ENCODE measurements around the gene DNMBP.

DNMBP gene

GRCh38 chr10:99850767-99851340 is 158.9 kb downstream of the DNMBP start:
- H3K27me3 ChIP-seq, result no peaks in the 10 kb centered on the region
- TF ChIP-seq CTCF (IDR thresholded peaks at IDR 0.05), result no peak
- no peak for DNase-seq
- intact Hi-C loops (cut with DNase I; ENCODE audit: low total_unique reads), result no loop called here
- peaks cover 0 to 7% (median 4%) of the 10 kb centered on the region in 4 donors for H3K4me1 ChIP-seq
- no peaks in the 10 kb centered on the region for H3K36me3 ChIP-seq
- no peak overlapping the region for H3K4me3 ChIP-seq
- no peak overlapping the region for H3K27ac ChIP-seq
- no peaks in the 10 kb centered on the region for H3K9me3 ChIP-seq

- Histone ChIP-seq H3K4me1 (peaks cover 0 to 7% (median 4%) of the 10 kb centered on the region in 4 donors), H3K9me3 (no peaks in the 10 kb centered on the region), H3K27ac (no peak overlapping the region), H3K4me3 (no peak overlapping the region), H3K27me3 (no peaks in the 10 kb centered on the region), H3K36me3 (no peaks in the 10 kb centered on the region)
- intact Hi-C loops (cut with DNase I; ENCODE audit: low total_unique reads), result no loop called here
- DNase-seq, result no peak
- no peak for TF ChIP-seq CTCF (IDR thresholded peaks at IDR 0.05)
Measured at GRCh38 chr10:99850021-99850766, 159.6 kb downstream of the DNMBP start.

GRCh38 chr10:99849536-99849935 is 160.2 kb downstream of the DNMBP start:
- Histone ChIP-seq H3K27me3 (no peaks in the 10 kb centered on the region), H3K36me3 (no peaks in the 10 kb centered on the region), H3K4me1 (peaks cover 0 to 7% (median 4%) of the 10 kb centered on the region in 4 donors), H3K27ac (no peak overlapping the region), H3K4me3 (no peak overlapping the region), H3K9me3 (no peaks in the 10 kb centered on the region)
- DNase-seq, result no peak
- no peak for TF ChIP-seq CTCF (IDR thresholded peaks at IDR 0.05)
- intact Hi-C loops (cut with DNase I; ENCODE audit: low total_unique reads), result no loop called here

- no peak for DNase-seq
- Histone ChIP-seq H3K27me3 (no peaks in the 10 kb centered on the region), H3K36me3 (no peaks in the 10 kb centered on the region), H3K9me3 (no peaks in the 10 kb centered on the region), H3K27ac (no peak overlapping the region), H3K4me3 (no peak overlapping the region), H3K4me1 (peaks cover 0 to 7% (median 4%) of the 10 kb centered on the region in 4 donors)
- no peak for TF ChIP-seq CTCF (IDR thresholded peaks at IDR 0.05)
- intact Hi-C loops (cut with DNase I; ENCODE audit: low total_unique reads), result no loop called here
Measured at GRCh38 chr10:99849057-99849456, 160.7 kb downstream of the DNMBP start.

- Histone ChIP-seq H3K4me3 (peak overlapping the region; percentile 27 to 38), H3K27ac (no peak overlapping the region), H3K27me3 (no peaks in the 10 kb centered on the region), H3K9me3 (no peaks in the 10 kb centered on the region), H3K36me3 (no peaks in the 10 kb centered on the region), H3K4me1 (peaks cover 0 to 7% (median 4%) of the 10 kb centered on the region in 4 donors)
- intact Hi-C loops (cut with DNase I; ENCODE audit: low total_unique reads), result loop anchor here (2.0 kb wide), 1 partner anchor 201 kb away; no protein-coding TSS in a partner anchor
- DNase-seq, result peak; percentile 84 to 87
- TF ChIP-seq CTCF (IDR thresholded peaks at IDR 0.05), result peak; percentile 89 to 95
Measured at GRCh38 chr10:99845837-99846382, 163.8 kb downstream of the DNMBP start.
